ENCODE data around the gene TMEM123. TPM values are rescaled to one million over a fixed set of nuclear protein-coding genes. Genes with fewer than 3 reads are reported as not detected.

Gene TMEM123
- total and polyA plus RNA-seq, 2 donors (not counting 1 experiment from before 2014, with no cell fraction given): 36.7 to 422 TPM

- intact Hi-C loops (cut with micrococcal nuclease): no loop called here
Observed at GRCh38 chr11:102426000-102426399, 26.6 kb downstream of the TMEM123 start.

DNA sequence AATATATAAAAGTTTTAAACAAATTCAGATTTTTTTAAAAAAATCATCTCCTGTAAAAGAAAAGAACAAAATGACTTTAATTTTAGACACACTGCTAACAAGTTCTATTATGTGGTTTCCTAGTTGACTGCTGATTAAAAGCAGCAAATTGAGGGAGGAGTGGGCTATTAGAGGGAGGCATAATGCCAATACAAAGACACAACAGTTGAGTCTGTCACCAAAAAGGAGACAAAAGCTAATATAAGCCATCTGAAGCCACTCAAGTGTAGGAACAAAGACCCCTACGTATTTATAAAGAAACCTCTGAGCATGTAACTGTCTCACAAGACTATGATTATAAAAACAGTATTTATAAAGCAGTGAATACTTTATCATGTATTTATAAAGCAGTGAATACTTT lies 28.6 kb downstream of the TMEM123 start:
- Histone ChIP-seq H4K20me1 (ENCODE audit: control insufficient read depth, insufficient read depth, low read length, poor library complexity, severe bottlenecking) (peaks cover 22% of the 10 kb centered on the region), H3K4me2 (replicated peaks; ENCODE audit: low read depth, low read length, poor library complexity, severe bottlenecking) (no peak overlapping the region), H3K9ac (ENCODE audit: low read length) (no peak overlapping the region), H3K27ac (ENCODE audit: low read length in 2 of 2) (no peak overlapping the region), H3K4me3 (ENCODE audit: control extremely low read depth in 1 of 5, extremely low read depth in 1 of 5, insufficient read depth in 1 of 5, low read depth in 2 of 5, low read length in 4 of 5) (no peak overlapping the region), H3K36me3 (replicated peaks in 1 of 2; ENCODE audit: control extremely low read depth in 1 of 2, control insufficient read depth in 1 of 2, extremely low read depth in 1 of 2, insufficient read depth in 2 of 2, low read length in 1 of 2) (peaks cover 3 to 4% of the 10 kb centered on the region in 2 experiments), H2AFZ (ENCODE audit: insufficient read depth, low read depth, low read length, poor library complexity, severe bottlenecking) (no peak overlapping the region), H3K79me2 (ENCODE audit: control insufficient read depth, insufficient read depth, low read length) (peaks cover 70% of the 10 kb centered on the region), H3K27me3 (replicated peaks in 1 of 4; ENCODE audit: control extremely low read depth in 1 of 4, control insufficient read depth in 3 of 4, insufficient read depth in 4 of 4, low read length in 3 of 4) (no peaks in the 10 kb centered on the region), H3K4me1 (ENCODE audit: control insufficient read depth in 2 of 2, insufficient read depth in 2 of 2, low read length in 2 of 2) (peaks cover 0 to 3% of the 10 kb centered on the region in 2 donors), H3K9me3 (ENCODE audit: control extremely low read depth in 1 of 3, control insufficient read depth in 2 of 3, insufficient read depth in 1 of 3, low read length in 2 of 3) (no peaks in the 10 kb centered on the region)
- no CpG with 5 or more reads among the region's 1 CpG for WGBS (ENCODE audit: insufficient coverage)
- ChIA-PET CTCF (no interaction called here), POLR2A (no interaction called here)
- Mint-ChIP-seq H3K4me3 (no peak overlapping the region), H3K9me3 (ENCODE audit: insufficient read depth) (no peaks in the 10 kb centered on the region), H3K27me3 (no peaks in the 10 kb centered on the region), H3K27ac (no peak overlapping the region), H3K4me1 (peaks cover 53% of the 10 kb centered on the region)
- TF ChIP-seq CTCF (IDR thresholded peaks at IDR 0.05) (no peak), EZH2 (IDR thresholded peaks at IDR 0.05; ENCODE audit: borderline replicate concordance, insufficient read depth, low read depth, low read length, poor library complexity, severe bottlenecking) (no peak)
- ATAC-seq (ENCODE audit: low read depth) (no peak), DNase-seq (no peak)
- intact Hi-C loops (cut with micrococcal nuclease): no loop called here

More at GRCh38 chr11:102426000-102426399, 26.6 kb downstream of the TMEM123 start:
- ATAC-seq (ENCODE audit: low read depth) (no peak), DNase-seq (no peak)
- no CpG with 5 or more reads among the region's 2 CpGs for WGBS (ENCODE audit: insufficient coverage)
- Histone ChIP-seq H3K27ac (ENCODE audit: low read length in 2 of 2) (no peak overlapping the region), H3K9ac (ENCODE audit: low read length) (no peak overlapping the region), H3K27me3 (replicated peaks in 1 of 4; ENCODE audit: control extremely low read depth in 1 of 4, control insufficient read depth in 3 of 4, insufficient read depth in 4 of 4, low read length in 3 of 4) (no peaks in the 10 kb centered on the region), H4K20me1 (ENCODE audit: control insufficient read depth, insufficient read depth, low read length, poor library complexity, severe bottlenecking) (peaks cover 13% of the 10 kb centered on the region), H3K4me2 (replicated peaks; ENCODE audit: low read depth, low read length, poor library complexity, severe bottlenecking) (no peak overlapping the region), H2AFZ (ENCODE audit: insufficient read depth, low read depth, low read length, poor library complexity, severe bottlenecking) (no peak overlapping the region), H3K4me1 (ENCODE audit: control insufficient read depth in 2 of 2, insufficient read depth in 2 of 2, low read length in 2 of 2) (peaks cover 16 to 20% of the 10 kb centered on the region in 2 donors), H3K9me3 (ENCODE audit: control extremely low read depth in 1 of 3, control insufficient read depth in 2 of 3, insufficient read depth in 1 of 3, low read length in 2 of 3) (no peaks in the 10 kb centered on the region), H3K36me3 (replicated peaks in 1 of 2; ENCODE audit: control extremely low read depth in 1 of 2, control insufficient read depth in 1 of 2, extremely low read depth in 1 of 2, insufficient read depth in 2 of 2, low read length in 1 of 2) (peaks cover 6 to 11% of the 10 kb centered on the region in 2 experiments), H3K79me2 (ENCODE audit: control insufficient read depth, insufficient read depth, low read length) (peaks cover 69% of the 10 kb centered on the region), H3K4me3 (ENCODE audit: control extremely low read depth in 1 of 5, extremely low read depth in 1 of 5, insufficient read depth in 1 of 5, low read depth in 2 of 5, low read length in 4 of 5) (no peak overlapping the region)
- Mint-ChIP-seq H3K9me3 (ENCODE audit: insufficient read depth) (no peaks in the 10 kb centered on the region), H3K4me3 (no peak overlapping the region), H3K27ac (no peak overlapping the region), H3K27me3 (no peaks in the 10 kb centered on the region), H3K4me1 (peaks cover 67% of the 10 kb centered on the region)
- ChIA-PET POLR2A (interaction anchor here (0.6 to 1.2 kb wide), 3 partner anchors 14 to 40 kb away, joined by 3 to 9 read pairs (median 3); no protein-coding TSS in a partner anchor), CTCF (interaction anchor here (1.1 to 1.2 kb wide), 2 partner anchors 25 to 59 kb away, joined by 3 to 4 read pairs; no protein-coding TSS in a partner anchor)
- no peak for TF ChIP-seq EZH2 (IDR thresholded peaks at IDR 0.05; ENCODE audit: borderline replicate concordance, insufficient read depth, low read depth, low read length, poor library complexity, severe bottlenecking)

All from B cell (primary cell).